Measurements from ENCODE around the gene RAD51B. TPM values are rescaled to one million over a fixed set of nuclear protein-coding genes. Genes with fewer than 3 reads are reported as not detected.
A peak's percentile ranks its signal among the peaks of the same experiment; 100 is the strongest.

Gene RAD51B
- total and polyA plus RNA-seq, 2 donors (not counting 1 experiment from before 2014, with no cell fraction given), result 4.6 to 16.3 TPM

DNA sequence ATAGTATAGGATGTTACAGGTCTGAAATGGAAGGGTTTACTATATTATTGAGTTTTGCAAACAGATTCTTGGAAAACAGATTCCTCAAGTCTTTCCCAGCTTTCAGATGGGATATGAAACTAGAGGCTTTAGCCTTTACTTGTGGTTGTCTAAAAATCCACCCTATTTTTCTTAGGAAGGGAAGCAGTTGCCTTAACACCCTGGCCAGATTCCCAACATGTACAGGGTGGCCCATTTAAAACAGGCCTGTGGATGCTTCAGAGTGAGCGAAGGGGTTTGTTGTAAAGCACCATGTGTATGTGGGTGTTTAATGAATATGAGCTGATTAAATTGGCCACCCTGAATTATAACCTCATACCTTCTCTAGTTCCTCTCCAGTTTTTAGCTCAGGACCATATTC is 557.4 kb downstream of the RAD51B start:
- TF ChIP-seq EZH2 (IDR thresholded peaks at IDR 0.05; ENCODE audit: low read length, missing control alignments), result no peak
- TF ChIP-seq CTCF (conservative IDR thresholded peaks at IDR 0.05 in 1 of 2, IDR thresholded peaks at IDR 0.05 in 1 of 2; ENCODE audit: low read depth in 1 of 2, low read length in 2 of 2), result no peak
- H3K27me3 ChIP-seq (ENCODE audit: control insufficient read depth, insufficient read depth, low read length), result no peaks in the 10 kb centered on the region
- DNase-seq (ENCODE audit: low read depth in 2 of 2), result no peak
- no peak overlapping the region for H3K4me3 ChIP-seq (replicated peaks in 1 of 4; ENCODE audit: control extremely low read depth in 1 of 4, insufficient read depth in 1 of 4, low read depth in 3 of 4, low read length in 4 of 4)
- H3K4me2 ChIP-seq (ENCODE audit: extremely low read depth, insufficient read depth, low read length), result no peak overlapping the region
- no peaks in the 10 kb centered on the region for H3K9me3 ChIP-seq (ENCODE audit: control insufficient read depth, insufficient read depth, low read depth, low read length)
- no peaks in the 10 kb centered on the region for H3K4me1 ChIP-seq (ENCODE audit: control insufficient read depth, extremely low read depth, insufficient read depth, low read length)
- H3K36me3 ChIP-seq (ENCODE audit: control insufficient read depth, insufficient read depth, low read length), result no peaks in the 10 kb centered on the region
- no peaks in the 10 kb centered on the region for H3K79me2 ChIP-seq (ENCODE audit: control insufficient read depth, insufficient read depth, low read length)
- H4K20me1 ChIP-seq (ENCODE audit: control insufficient read depth, extremely low read depth, insufficient read depth, low read length), result no peaks in the 10 kb centered on the region
- peak overlapping the region; percentile 37 for H2AFZ ChIP-seq (ENCODE audit: low read length)
- no peak overlapping the region for H3K27ac ChIP-seq (ENCODE audit: insufficient read depth, low read length)
- H3K9ac ChIP-seq (ENCODE audit: insufficient read depth, low read length), result no peak overlapping the region

DNA sequence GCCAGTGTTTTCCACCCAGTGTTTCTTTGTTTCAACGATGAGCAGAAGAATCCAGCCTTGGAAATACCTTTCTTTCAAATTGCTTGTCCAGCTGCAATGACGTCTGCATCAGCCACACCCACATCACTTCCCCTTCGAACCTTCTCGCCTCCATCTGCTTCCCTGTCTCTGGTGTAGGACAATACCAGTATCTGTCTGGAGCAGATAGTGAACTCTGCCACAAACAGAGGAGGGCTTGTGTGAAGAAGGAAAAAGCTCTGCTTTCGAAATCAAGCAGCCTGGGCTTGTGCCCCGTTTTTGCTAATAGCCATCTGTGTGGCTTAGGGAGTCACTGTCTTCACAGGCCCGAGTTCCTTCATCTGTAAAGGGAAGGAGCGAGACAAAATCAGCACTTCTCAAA is 557.9 kb downstream of the RAD51B start:
- peak overlapping the region; percentile 37 for H2AFZ ChIP-seq (ENCODE audit: low read length)
- no peak overlapping the region for H3K27ac ChIP-seq (ENCODE audit: insufficient read depth, low read length)
- no peak overlapping the region for H3K4me3 ChIP-seq (replicated peaks in 1 of 4; ENCODE audit: control extremely low read depth in 1 of 4, insufficient read depth in 1 of 4, low read depth in 3 of 4, low read length in 4 of 4)
- no peak overlapping the region for H3K9ac ChIP-seq (ENCODE audit: insufficient read depth, low read length)
- H3K79me2 ChIP-seq (ENCODE audit: control insufficient read depth, insufficient read depth, low read length), result no peaks in the 10 kb centered on the region
- no peak overlapping the region for H3K4me2 ChIP-seq (ENCODE audit: extremely low read depth, insufficient read depth, low read length)
- no peaks in the 10 kb centered on the region for H3K27me3 ChIP-seq (ENCODE audit: control insufficient read depth, insufficient read depth, low read length)
- no peaks in the 10 kb centered on the region for H3K36me3 ChIP-seq (ENCODE audit: control insufficient read depth, insufficient read depth, low read length)
- no peaks in the 10 kb centered on the region for H3K4me1 ChIP-seq (ENCODE audit: control insufficient read depth, extremely low read depth, insufficient read depth, low read length)
- H3K9me3 ChIP-seq (ENCODE audit: control insufficient read depth, insufficient read depth, low read depth, low read length), result no peaks in the 10 kb centered on the region
- TF ChIP-seq EZH2 (IDR thresholded peaks at IDR 0.05; ENCODE audit: low read length, missing control alignments) (no peak), CTCF (conservative IDR thresholded peaks at IDR 0.05 in 1 of 2, IDR thresholded peaks at IDR 0.05 in 1 of 2; ENCODE audit: low read depth in 1 of 2, low read length in 2 of 2) (no peak)
- DNase-seq (ENCODE audit: low read depth in 2 of 2), result peak in 1 of 2 donors; percentile 71
- H4K20me1 ChIP-seq (ENCODE audit: control insufficient read depth, extremely low read depth, insufficient read depth, low read length), result no peaks in the 10 kb centered on the region

GRCh38 chr14:68379510-68380328 is 560.1 kb downstream of the RAD51B start:
- no peaks in the 10 kb centered on the region for H3K9me3 ChIP-seq (ENCODE audit: control insufficient read depth, insufficient read depth, low read depth, low read length)
- no peaks in the 10 kb centered on the region for H4K20me1 ChIP-seq (ENCODE audit: control insufficient read depth, extremely low read depth, insufficient read depth, low read length)
- no peaks in the 10 kb centered on the region for H3K36me3 ChIP-seq (ENCODE audit: control insufficient read depth, insufficient read depth, low read length)
- no peak for TF ChIP-seq CTCF (conservative IDR thresholded peaks at IDR 0.05 in 1 of 2, IDR thresholded peaks at IDR 0.05 in 1 of 2; ENCODE audit: low read depth in 1 of 2, low read length in 2 of 2)
- no peak for TF ChIP-seq EZH2 (IDR thresholded peaks at IDR 0.05; ENCODE audit: low read length, missing control alignments)
- no peak overlapping the region for H3K4me3 ChIP-seq (replicated peaks in 1 of 4; ENCODE audit: control extremely low read depth in 1 of 4, insufficient read depth in 1 of 4, low read depth in 3 of 4, low read length in 4 of 4)
- no peak overlapping the region for H2AFZ ChIP-seq (ENCODE audit: low read length)
- DNase-seq (ENCODE audit: low read depth in 2 of 2), result peak in 1 of 2 donors; percentile 85
- H3K27ac ChIP-seq (ENCODE audit: insufficient read depth, low read length), result no peak overlapping the region
- H3K4me2 ChIP-seq (ENCODE audit: extremely low read depth, insufficient read depth, low read length), result no peak overlapping the region
- no peaks in the 10 kb centered on the region for H3K79me2 ChIP-seq (ENCODE audit: control insufficient read depth, insufficient read depth, low read length)
- H3K27me3 ChIP-seq (ENCODE audit: control insufficient read depth, insufficient read depth, low read length), result no peaks in the 10 kb centered on the region
- no peaks in the 10 kb centered on the region for H3K4me1 ChIP-seq (ENCODE audit: control insufficient read depth, extremely low read depth, insufficient read depth, low read length)
- no peak overlapping the region for H3K9ac ChIP-seq (ENCODE audit: insufficient read depth, low read length)
